Esophagus (tissue), 2 donors: Measurements from ENCODE around the gene SVBP. TPM values are rescaled to one million over a fixed set of nuclear protein-coding genes. Genes with fewer than 3 reads are reported as not detected.

Experiments
- H3K27ac ChIP-seq, 2 donors: one replicate each; pipeline ENCODE4 v1.5.1; 2013; ENCODE audit warnings: low read depth in 2 of 2, mild to moderate bottlenecking in 2 of 2, inconsistent platforms in 1 of 2, low read length in 1 of 2, moderate library complexity in 1 of 2
- H3K27me3 ChIP-seq, 2 donors: one replicate each; pipeline ENCODE4 v1.6.1; 2013; ENCODE audit warnings: low read length in 2 of 2, control low read depth in 1 of 2, mild to moderate bottlenecking in 1 of 2; ENCODE audit not compliant: insufficient read depth in 2 of 2, control insufficient read depth in 1 of 2
- H3K36me3 ChIP-seq, 2 donors: one replicate each; pipeline ENCODE4 v1.6.1; 2013; ENCODE audit warnings: low read length in 1 of 2; ENCODE audit not compliant: control insufficient read depth in 2 of 2, insufficient read depth in 2 of 2
- H3K4me1 ChIP-seq, 2 donors: one replicate each; pipeline ENCODE4 v1.6.1; 2013; ENCODE audit warnings: low read length in 1 of 2; ENCODE audit not compliant: control insufficient read depth in 2 of 2, insufficient read depth in 2 of 2
- H3K4me3 ChIP-seq, 2 donors: one replicate each; pipeline ENCODE4 v1.5.1; 2013; ENCODE audit warnings: low read length in 2 of 2, mild to moderate bottlenecking in 2 of 2, low read depth in 1 of 2, moderate library complexity in 1 of 2
- H3K9me3 ChIP-seq, 2 donors: one replicate each; pipeline ENCODE4 v1.6.1; 2013; ENCODE audit warnings: mild to moderate bottlenecking in 2 of 2, low read depth in 1 of 2, low read length in 1 of 2, moderate library complexity in 1 of 2; ENCODE audit not compliant: control insufficient read depth in 2 of 2, insufficient read depth in 1 of 2
- WGBS, 2 donors: extraction: QIAGEN DNeasy Blood & Tissue Kit; methylation state at CpG; one replicate each; pipeline ENCODE4 v1.1.7; 2013; 5-methylcytosine and 5-hydroxymethylcytosine counted together
- polyA plus RNA-seq, 2 donors: library from polyadenylated mRNA; stranded (reverse); fragments of 200-250 nt; gene quantifications; one replicate each; pipeline ENCODE4 v1.2.3, GENCODE V29; 2013
- donor health status: healthy with polysubstance abuse.
- donor health status: Bipolar disorder and iron deficiency.

The SVBP gene
- polyA plus RNA-seq, 2 donors = 13.3 to 16.7 TPM

GRCh38 chr1:42844592-42845140, 27.5 kb upstream of the SVBP start:
- Histone ChIP-seq H3K27ac (peak overlapping the region in 1 of 2 donors; percentile 30), H3K9me3 (no peaks in the 10 kb centered on the region), H3K4me1 (peaks cover 0 to 7% of the 10 kb centered on the region in 2 donors), H3K4me3 (no peak overlapping the region), H3K27me3 (no peaks in the 10 kb centered on the region), H3K36me3 (peaks cover 0 to 5% of the 10 kb centered on the region in 2 donors)
- 87 to 92% methylated on average over 4 of the region's 4 CpGs for WGBS, 2 donors

GRCh38 chr1:42841440-42842147, 24.4 kb upstream of the SVBP start:
- Histone ChIP-seq H3K4me3 (no peak overlapping the region), H3K9me3 (no peaks in the 10 kb centered on the region), H3K27ac (no peak overlapping the region), H3K36me3 (peaks cover 2 to 5% of the 10 kb centered on the region in 2 donors), H3K27me3 (no peaks in the 10 kb centered on the region), H3K4me1 (no peaks in the 10 kb centered on the region)
- 74 to 91% methylated on average over 2 of the region's 2 CpGs for WGBS, 2 donors

GRCh38 chr1:42841010-42841409, 23.8 kb upstream of the SVBP start:
- Histone ChIP-seq H3K9me3 (no peaks in the 10 kb centered on the region), H3K27ac (no peak overlapping the region), H3K4me1 (no peaks in the 10 kb centered on the region), H3K36me3 (peaks cover 2 to 5% of the 10 kb centered on the region in 2 donors), H3K27me3 (no peaks in the 10 kb centered on the region), H3K4me3 (no peak overlapping the region)
- WGBS, 2 donors = 74 to 78% methylated on average over 3 of the region's 3 CpGs

- peaks cover 2 to 5% of the 10 kb centered on the region in 2 donors for H3K36me3 ChIP-seq
- no peak overlapping the region for H3K4me3 ChIP-seq
- no peak overlapping the region for H3K27ac ChIP-seq
- no peaks in the 10 kb centered on the region for H3K9me3 ChIP-seq
- 82 to 87% methylated on average over 7 of the region's 7 CpGs for WGBS, 2 donors
- H3K4me1 ChIP-seq = no peaks in the 10 kb centered on the region
- no peaks in the 10 kb centered on the region for H3K27me3 ChIP-seq
Measured at GRCh38 chr1:42838482-42839190, 21.4 kb upstream of the SVBP start.

- Histone ChIP-seq H3K27ac (no peak overlapping the region), H3K27me3 (no peaks in the 10 kb centered on the region)
Measured at GRCh38 chr1:42837709-42838108, 20.5 kb upstream of the SVBP start.

GRCh38 chr1:42835422-42835821, 18.2 kb upstream of the SVBP start:
- Histone ChIP-seq H3K9me3 (no peaks in the 10 kb centered on the region), H3K4me3 (no peak overlapping the region), H3K27ac (no peak overlapping the region), H3K36me3 (peaks cover 2 to 5% of the 10 kb centered on the region in 2 donors), H3K27me3 (no peaks in the 10 kb centered on the region), H3K4me1 (no peaks in the 10 kb centered on the region)
- WGBS, 2 donors = 96 to 98% methylated on average over 2 of the region's 2 CpGs

More at GRCh38 chr1:42837709-42838108, 20.5 kb upstream of the SVBP start:
- H3K36me3 ChIP-seq = peaks cover 2 to 5% of the 10 kb centered on the region in 2 donors
- no peaks in the 10 kb centered on the region for H3K4me1 ChIP-seq
- H3K4me3 ChIP-seq = no peak overlapping the region
- 46 to 56% methylated on average over 3 of the region's 3 CpGs for WGBS, 2 donors
- H3K9me3 ChIP-seq = no peaks in the 10 kb centered on the region

- 93 to 95% methylated on average over 5 of the region's 5 CpGs for WGBS, 2 donors
- Histone ChIP-seq H3K4me3 (no peak overlapping the region), H3K36me3 (peaks cover 2 to 7% of the 10 kb centered on the region in 2 donors), H3K27me3 (no peaks in the 10 kb centered on the region), H3K9me3 (no peaks in the 10 kb centered on the region), H3K27ac (no peak overlapping the region), H3K4me1 (no peaks in the 10 kb centered on the region)
Measured at GRCh38 chr1:42834803-42835202, 17.6 kb upstream of the SVBP start.

GRCh38 chr1:42833981-42834380, 16.8 kb upstream of the SVBP start:
- H3K27me3 ChIP-seq = no peaks in the 10 kb centered on the region
- 90% methylated on average over 4 of the region's 4 CpGs for WGBS, 2 donors
- no peak overlapping the region for H3K4me3 ChIP-seq
- peaks cover under 1 to 7% of the 10 kb centered on the region in 2 donors for H3K36me3 ChIP-seq
- H3K9me3 ChIP-seq = no peaks in the 10 kb centered on the region
- H3K27ac ChIP-seq = no peak overlapping the region
- no peaks in the 10 kb centered on the region for H3K4me1 ChIP-seq

GRCh38 chr1:42832641-42833240, 15.5 kb upstream of the SVBP start:
- peaks cover 0 to 7% of the 10 kb centered on the region in 2 donors for H3K36me3 ChIP-seq
- no peaks in the 10 kb centered on the region for H3K27me3 ChIP-seq
- 95 to 96% methylated on average over 3 of the region's 3 CpGs for WGBS, 2 donors

More at GRCh38 chr1:42832641-42833240, 15.5 kb upstream of the SVBP start:
- Histone ChIP-seq H3K4me1 (no peaks in the 10 kb centered on the region), H3K9me3 (no peaks in the 10 kb centered on the region), H3K4me3 (no peak overlapping the region), H3K27ac (no peak overlapping the region)
